Epidermal melanocyte (primary cell): ENCODE measurements around the gene DDO.

Experiments used
- DNase-seq: peaks from one replicate; pipeline ENCODE4 v3.0.0; 2011; ENCODE audit warnings: low spot score; ENCODE audit not compliant: insufficient read length

Gene DDO

DNA sequence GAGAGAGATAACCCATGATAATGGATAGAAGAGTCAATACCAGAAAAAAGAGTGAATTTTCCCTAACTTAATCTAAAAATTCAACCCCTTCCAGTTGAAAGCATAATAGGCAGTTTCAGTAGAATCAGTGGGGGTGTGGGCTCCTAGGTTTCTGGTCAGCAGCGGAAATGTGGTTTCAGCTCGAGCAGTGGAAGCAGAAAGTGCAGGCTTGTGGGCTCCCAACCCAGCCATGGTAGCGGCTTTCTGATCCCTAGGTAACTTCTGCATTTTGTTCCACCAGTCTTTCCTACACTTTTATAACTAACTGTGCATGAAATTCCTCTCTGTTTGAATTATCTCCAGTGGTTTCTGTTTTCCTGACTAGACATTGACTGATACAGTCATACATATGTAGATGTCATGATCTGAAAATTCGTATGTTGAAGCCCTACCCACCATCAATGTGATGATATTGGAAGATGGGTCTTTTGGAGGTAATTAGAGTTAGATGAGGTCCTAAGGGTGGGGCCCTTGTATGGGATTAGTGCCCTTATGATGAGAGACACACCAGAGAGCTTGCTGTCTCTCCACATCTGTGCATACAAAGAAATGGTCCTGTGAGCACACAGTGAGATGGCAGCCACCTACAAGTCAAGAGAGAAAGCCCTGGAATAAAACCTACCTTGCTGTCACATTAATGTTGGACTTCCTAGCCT lies 6.5 kb upstream of the DDO start:
- DNase-seq: no peak

DNA sequence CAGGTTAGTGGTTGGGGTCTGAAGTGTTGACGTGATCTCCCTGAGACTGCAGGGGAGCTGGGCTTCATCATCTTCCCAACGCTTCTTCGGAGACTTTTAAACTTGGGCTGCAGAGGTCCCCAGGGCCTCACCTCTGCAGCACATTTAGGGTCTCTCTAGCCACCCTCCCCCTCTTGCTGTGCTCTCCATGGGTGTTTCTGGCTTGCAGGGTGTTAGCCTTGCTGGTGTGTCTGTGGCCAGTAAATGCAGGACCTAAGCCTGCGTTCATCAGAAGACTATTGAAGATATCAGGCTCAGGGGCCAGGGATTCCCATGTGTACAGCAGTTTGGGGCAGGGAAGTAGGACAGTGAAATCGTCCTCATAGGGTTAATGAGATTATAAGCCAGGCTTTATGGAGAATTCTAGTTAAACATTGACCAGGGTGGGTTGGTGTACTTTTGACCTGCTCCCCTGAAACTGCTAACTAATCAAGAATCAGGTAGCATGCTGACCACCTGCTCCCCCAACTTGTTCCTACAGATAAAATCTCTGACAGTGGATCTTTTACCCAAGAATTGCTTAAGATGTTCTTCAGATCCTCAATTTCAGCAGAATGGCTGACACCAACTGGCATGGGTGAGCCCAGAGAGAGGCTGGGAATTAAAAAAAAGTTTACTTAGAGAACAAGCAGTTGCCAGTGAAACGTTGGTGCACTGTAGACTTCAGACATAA lies 3.8 kb upstream of the DDO start:
- no peak for DNase-seq

- DNase-seq: no peak
Measured at GRCh38 chr6:110418594-110418993, 3.2 kb upstream of the DDO start.

DNA sequence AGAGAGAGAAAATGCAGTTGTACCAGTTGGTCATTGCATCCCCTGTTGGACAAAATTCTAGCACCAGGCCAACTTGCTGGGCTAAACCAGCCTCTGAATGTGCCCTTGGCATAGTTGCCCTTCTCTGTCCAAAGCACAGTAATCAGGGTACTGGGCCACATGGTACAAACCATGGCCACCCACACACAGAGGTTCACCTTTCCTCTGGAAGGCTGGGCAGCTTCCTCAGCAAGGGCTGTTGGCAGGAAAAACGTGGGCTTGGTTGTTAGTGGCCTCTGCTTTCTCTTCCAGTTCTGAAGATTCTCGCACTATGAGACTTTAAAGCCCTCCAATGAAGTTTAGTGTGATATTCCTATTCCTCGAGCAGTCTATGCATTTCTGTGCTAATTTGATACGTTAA lies 706 bp downstream of the DDO start:
- no peak for DNase-seq

- no peak for DNase-seq
Measured at GRCh38 chr6:110412360-110412759, 3.0 kb downstream of the DDO start.

DNA sequence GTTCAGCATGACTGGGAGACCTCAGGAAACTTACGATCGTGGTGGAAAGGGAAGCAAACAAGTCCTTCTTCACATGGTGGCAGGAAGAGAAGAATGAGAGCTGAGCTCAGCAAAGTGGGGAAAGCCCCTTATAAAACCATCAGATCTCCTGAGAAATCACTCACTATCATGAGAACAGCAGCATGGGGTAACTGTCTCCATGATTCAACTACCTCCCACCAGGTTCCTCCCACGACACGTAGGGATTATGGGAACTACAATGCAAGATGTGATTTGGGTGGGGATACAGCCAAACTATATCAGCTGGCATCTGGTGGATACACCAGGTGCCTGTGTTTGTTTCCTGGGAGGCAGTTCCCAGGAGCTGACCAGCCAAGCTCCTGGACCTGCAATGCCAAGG lies 4.9 kb downstream of the DDO start:
- DNase-seq: no peak

DNA sequence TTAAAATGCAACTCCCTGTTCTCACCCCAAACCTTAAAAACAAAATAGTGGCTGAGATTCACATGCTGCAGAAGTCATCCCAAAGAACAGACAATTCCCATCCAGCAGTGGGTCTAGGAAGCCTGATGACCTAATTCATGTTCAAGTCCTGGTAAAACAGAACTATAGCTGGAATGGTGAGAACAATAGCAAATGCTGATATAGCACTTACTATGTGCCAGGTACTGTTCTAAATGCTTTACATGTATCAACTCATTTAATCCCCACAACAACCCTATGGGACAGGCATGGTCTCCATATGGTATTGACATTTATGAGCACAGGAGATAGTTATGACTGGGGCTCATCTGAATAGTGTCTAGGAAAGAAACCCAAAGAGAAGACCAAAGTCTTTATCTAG lies 5.6 kb downstream of the DDO start:
- no peak for DNase-seq

DNA sequence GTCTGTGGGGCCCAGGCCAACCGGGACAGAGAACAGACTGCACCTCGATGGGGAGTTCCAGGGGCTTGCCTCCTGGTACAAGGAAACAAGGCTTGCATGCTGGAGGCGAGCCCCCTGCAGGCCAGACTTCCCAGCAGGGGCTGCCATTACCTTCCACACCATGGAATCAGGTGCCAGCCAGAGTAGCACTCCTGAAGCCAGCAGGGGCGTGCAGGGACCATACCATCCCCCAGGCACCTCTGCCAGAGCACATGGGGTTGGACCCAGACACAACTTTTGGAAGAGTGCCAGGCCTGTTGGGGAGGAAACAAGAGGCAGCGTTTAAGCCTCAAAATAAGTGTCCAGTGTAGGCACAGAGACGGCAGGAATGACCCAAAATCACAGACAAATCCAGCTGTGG lies 6.5 kb downstream of the DDO start:
- no peak for DNase-seq

DNA sequence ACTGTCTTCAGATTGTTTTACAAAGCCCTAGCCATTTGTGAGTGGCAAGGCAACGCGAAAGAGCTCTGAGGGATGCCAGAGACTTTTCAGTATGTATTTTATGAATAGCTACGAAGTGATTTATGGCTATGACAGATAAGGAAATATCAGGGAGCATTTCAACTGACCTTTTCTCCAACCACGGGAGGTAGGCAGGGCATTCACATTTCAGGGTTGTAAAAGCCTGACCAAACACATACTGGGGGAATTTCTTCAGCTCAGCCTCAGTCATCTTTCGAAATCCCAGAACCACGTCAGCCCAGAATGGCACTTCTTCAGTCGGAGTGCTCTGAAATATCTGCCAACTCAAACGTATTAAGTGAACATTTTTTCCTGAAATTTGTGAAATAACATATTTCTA lies 10.8 kb downstream of the DDO start:
- no peak for DNase-seq

DNA sequence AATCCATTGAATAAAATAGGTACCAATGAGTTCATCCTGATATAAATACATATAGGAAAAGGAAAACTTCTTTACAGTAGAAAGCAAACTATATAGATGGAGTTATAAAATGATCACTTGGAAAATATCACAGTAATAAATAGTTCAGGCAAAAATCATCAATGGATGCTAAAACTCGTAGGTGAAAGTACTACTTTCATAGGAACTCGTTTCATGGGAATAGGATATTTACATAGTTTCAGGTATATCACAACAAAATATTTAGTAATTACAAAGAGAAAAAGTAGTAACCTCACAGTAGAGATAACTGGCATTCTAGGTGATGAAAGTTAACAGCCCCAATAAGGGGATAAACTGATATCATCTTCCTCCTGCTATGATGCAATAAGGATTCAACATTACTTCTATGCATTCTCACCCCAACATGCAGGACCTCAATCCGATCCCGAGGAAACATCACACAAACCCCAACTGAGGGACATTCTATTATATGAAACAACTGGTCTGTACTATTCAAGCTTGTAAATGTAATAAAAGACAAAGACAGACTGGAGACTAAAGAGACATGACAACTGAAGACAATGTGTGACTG lies 13.7 kb downstream of the DDO start:
- DNase-seq: no peak

DNA sequence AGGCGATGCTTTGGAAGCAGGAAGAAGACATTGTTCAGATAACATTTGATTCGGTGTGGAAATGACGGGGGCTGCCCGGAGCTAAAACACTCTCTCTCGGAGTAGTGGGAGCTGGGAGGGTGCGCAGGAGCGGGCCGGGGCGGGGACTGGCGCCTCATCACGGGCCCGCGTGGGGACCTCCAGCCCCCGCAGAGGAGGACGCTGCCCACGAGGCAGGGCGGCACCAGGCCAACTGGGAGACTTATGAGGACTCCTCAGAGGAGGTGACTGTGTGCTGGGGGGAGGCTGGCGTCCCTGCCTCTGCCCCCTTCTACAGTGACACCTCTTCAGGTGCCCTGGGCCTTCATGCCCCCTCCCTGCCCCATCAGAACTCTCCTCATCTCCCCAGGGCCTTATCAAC lies 15.2 kb downstream of the DDO start:
- no peak for DNase-seq

- no peak for DNase-seq
Measured at GRCh38 chr6:110399219-110400071, 15.9 kb downstream of the DDO start.

- no peak for DNase-seq
Measured at GRCh38 chr6:110398778-110399177, 16.6 kb downstream of the DDO start.

DNA sequence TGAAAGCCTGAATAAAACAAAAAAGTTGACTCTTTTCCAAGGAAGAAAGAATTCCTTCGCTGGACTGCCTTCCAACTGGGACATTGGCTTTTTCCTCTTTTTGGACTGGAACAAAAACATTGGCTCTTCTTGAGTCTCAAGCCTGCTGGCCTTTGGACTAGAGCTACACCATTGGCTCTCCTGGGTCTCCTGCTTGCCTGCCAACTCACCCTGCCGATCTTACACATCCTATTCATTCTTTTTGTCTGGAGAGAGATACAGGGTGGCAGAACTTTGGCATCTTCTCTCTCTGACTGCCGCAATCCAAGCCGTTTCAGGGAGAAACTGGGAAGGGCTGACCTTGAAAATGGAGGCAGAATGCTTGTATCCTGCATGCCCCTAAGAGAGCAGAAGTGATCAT lies 20.2 kb downstream of the DDO start:
- DNase-seq: no peak

DNA sequence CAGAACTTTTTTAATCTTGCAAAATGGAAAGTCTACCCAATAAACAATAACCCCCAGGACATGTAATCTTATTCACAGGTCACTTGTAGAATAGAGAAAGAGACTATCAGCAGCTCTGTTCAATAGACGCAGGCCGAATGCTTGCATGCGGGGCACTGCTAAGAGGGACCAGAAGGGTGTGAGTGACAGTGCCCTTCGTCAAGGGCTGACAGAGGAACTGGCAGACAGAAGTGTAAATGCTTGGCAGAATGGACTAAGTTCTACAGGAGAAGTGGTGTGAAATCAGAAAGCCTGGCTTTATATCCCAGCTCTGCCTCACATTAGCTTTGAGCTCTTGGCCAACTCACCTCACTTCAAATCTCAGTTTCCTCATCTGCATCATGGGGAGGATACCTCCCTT lies 21.0 kb downstream of the DDO start:
- DNase-seq: no peak

DNA sequence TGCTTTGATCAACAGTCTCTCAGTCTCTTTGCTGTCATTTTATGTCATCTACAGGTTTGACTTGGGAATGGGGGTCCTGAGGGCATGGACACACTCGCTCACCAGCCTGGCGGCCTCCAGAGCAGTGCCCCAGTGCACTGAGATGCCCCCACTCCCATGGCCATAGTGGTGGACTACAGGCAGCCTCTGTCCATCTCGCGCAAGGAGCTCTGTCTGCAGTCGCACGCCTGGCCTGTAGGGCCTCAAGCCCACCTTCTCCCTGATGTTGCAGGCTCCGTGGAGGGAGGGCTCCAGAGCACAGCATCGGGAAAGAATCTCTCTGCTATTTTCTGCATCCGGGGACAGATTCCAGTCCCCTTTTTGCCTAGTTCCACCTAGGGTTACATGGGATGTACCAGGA lies 22.6 kb downstream of the DDO start:
- no peak for DNase-seq

GRCh38 chr6:110390404-110390803 lies 25.0 kb downstream of the DDO start:
- DNase-seq: no peak

DNA sequence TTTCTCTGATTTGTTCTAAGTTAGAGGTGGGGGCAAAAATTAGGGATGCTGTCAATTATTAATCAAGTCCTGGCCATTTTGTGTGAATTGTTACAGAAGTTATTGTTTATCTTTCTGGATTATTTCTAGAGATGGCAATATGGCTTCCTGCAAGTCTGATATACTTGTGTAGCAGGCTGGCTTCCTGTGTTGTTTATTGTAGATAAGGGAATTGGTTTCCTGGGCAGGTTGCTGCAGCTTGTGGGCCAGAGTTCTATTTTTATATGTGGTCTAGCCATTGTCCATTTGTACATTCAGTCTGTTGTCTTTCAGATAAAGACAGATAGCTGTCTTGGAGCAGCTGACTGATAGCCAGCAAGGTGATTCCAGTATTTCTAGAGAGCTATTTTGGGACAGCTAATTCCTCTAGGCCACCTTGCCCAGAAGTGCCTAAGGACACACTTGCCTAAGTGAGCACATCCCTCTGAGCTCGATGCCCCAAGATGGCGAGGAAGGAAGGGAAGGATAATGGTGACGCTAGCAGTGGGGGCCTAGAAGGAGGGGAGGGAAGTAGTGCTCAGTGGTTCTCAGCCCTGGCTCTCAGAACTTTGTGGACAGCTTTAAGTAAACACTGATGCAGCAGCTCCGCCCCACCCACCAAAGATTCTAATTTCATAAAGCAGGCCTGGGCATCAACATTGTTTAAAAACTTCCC lies 25.5 kb downstream of the DDO start:
- no peak for DNase-seq

DNA sequence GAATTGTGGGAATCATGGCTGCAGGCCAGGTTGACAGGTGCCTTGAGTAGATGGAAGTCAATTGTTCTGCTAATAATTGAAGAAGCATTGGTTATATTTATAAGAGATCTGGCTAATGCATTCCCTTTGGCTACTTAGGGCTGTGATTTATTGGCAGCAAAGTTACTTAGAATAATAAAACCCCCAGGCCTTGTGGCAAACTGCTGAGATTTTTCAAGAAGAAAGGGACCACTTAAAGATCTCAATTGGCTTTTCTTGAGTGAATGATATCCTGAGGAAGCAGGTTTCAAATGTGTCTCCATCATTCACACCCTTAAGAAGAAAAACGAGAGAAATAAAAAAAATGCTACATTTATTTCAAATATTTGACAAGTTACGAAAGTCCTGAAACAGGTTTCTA lies 27.4 kb downstream of the DDO start:
- no peak for DNase-seq

- no peak for DNase-seq
Measured at GRCh38 chr6:110385458-110385863, 29.9 kb downstream of the DDO start.

DNA sequence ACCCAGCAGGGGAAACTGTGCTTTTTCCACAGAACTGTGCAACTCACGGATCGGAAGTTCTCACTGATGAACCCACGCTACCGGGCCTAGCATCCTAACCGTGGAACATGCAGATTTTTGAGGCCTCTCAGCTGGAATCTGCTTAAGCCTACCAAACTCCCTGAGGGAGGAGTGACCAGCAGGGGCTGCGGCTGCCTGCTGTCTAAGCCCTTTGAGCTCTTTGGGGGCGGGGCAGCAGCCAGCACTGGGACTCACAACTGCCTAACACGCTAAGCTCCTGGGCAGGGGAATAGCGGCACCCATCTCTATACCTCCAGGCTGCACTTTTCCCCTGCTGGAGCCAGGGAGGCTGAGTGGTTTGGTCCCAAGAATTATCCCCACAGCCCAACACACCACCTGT lies 36.8 kb downstream of the DDO start:
- no peak for DNase-seq
